ENCODE measurements around the gene IL37.
"Not testable (repeated sequence)": the region's sequence is repeated elsewhere in the genome, so short reads cannot be mapped to it uniquely, and the experiment has no call there.

The IL37 gene

GRCh38 chr2:112889976-112890375 lies 21.0 kb upstream of the IL37 start:
- DNase-seq (ENCODE audit: low read depth), result no peak

- no peak for DNase-seq (ENCODE audit: low read depth)
Observed at GRCh38 chr2:112891385-112891831, 19.6 kb upstream of the IL37 start.

GRCh38 chr2:112893752-112894151 lies 17.2 kb upstream of the IL37 start:
- no peak for DNase-seq (ENCODE audit: low read depth)

- DNase-seq (ENCODE audit: low read depth), result no peak
Observed at GRCh38 chr2:112896909-112897623, 13.9 kb upstream of the IL37 start.

GRCh38 chr2:112897624-112897978 lies 13.4 kb upstream of the IL37 start:
- DNase-seq (ENCODE audit: low read depth), result no peak

- DNase-seq (ENCODE audit: low read depth), result not testable (repeated sequence)
Observed at GRCh38 chr2:112901431-112902065, 9.4 kb upstream of the IL37 start.

GRCh38 chr2:112902816-112903215 lies 8.1 kb upstream of the IL37 start:
- DNase-seq (ENCODE audit: low read depth), result no peak

- no peak for DNase-seq (ENCODE audit: low read depth)
Observed at GRCh38 chr2:112904883-112905282, 6.1 kb upstream of the IL37 start.

GRCh38 chr2:112906276-112906675 lies 4.7 kb upstream of the IL37 start:
- no peak for DNase-seq (ENCODE audit: low read depth)

- DNase-seq (ENCODE audit: low read depth), result no peak
Observed at GRCh38 chr2:112907001-112907949, 3.7 kb upstream of the IL37 start.

GRCh38 chr2:112908559-112908958 lies 2.4 kb upstream of the IL37 start:
- not testable (repeated sequence) for DNase-seq (ENCODE audit: low read depth)

GRCh38 chr2:112910219-112910618 lies 746 bp upstream of the IL37 start:
- no peak for DNase-seq (ENCODE audit: low read depth)

GRCh38 chr2:112912403-112912802 lies 1.4 kb downstream of the IL37 start:
- no peak for DNase-seq (ENCODE audit: low read depth)

GRCh38 chr2:112915300-112916144 lies 4.6 kb downstream of the IL37 start:
- no peak for DNase-seq (ENCODE audit: low read depth)

GRCh38 chr2:112916145-112916571 lies 5.2 kb downstream of the IL37 start:
- no peak for DNase-seq (ENCODE audit: low read depth)

GRCh38 chr2:112916625-112917247 lies 5.8 kb downstream of the IL37 start:
- DNase-seq (ENCODE audit: low read depth), result no peak

- no peak for DNase-seq (ENCODE audit: low read depth)
Observed at GRCh38 chr2:112917856-112918255, 6.9 kb downstream of the IL37 start.

- DNase-seq (ENCODE audit: low read depth), result no peak
Observed at GRCh38 chr2:112918256-112918655, 7.3 kb downstream of the IL37 start.

- DNase-seq (ENCODE audit: low read depth), result no peak
Observed at GRCh38 chr2:112919086-112919485, 8.1 kb downstream of the IL37 start.

GRCh38 chr2:112920923-112921532 lies 10.1 kb downstream of the IL37 start:
- no peak for DNase-seq (ENCODE audit: low read depth)

GRCh38 chr2:112921982-112922381 lies 11.0 kb downstream of the IL37 start:
- no peak for DNase-seq (ENCODE audit: low read depth)

Data from GM04503 (cell line).